Measurements from ENCODE around the gene KRTAP12-3.
"Not testable (repeated sequence)": the region's sequence is repeated elsewhere in the genome, so short reads cannot be mapped to it uniquely, and the experiment has no call there.

KRTAP12-3 gene

GRCh38 chr21:44686000-44686781 is 28.5 kb downstream of the KRTAP12-3 start:
- DNase-seq = no peak

- DNase-seq = no peak
These were observed 29.3 kb downstream of the KRTAP12-3 start for GRCh38 chr21:44686843-44687561.

- DNase-seq = no peak
These were observed 29.9 kb downstream of the KRTAP12-3 start for GRCh38 chr21:44687671-44688070.

- DNase-seq = not testable (repeated sequence)
These were observed 32.0 kb downstream of the KRTAP12-3 start for GRCh38 chr21:44689740-44690139.

GRCh38 chr21:44691686-44692085 is 34.0 kb downstream of the KRTAP12-3 start:
- no peak for DNase-seq

GRCh38 chr21:44692798-44693512 is 35.2 kb downstream of the KRTAP12-3 start:
- DNase-seq = no peak

- no peak for DNase-seq
These were observed 37.0 kb downstream of the KRTAP12-3 start for GRCh38 chr21:44694776-44695175.

GRCh38 chr21:44695184-44695583 is 37.5 kb downstream of the KRTAP12-3 start:
- no peak for DNase-seq

- no peak for DNase-seq
These were observed 37.9 kb downstream of the KRTAP12-3 start for GRCh38 chr21:44695641-44696040.

- DNase-seq = no peak
These were observed 38.8 kb downstream of the KRTAP12-3 start for GRCh38 chr21:44696572-44696971.

- DNase-seq = not testable (repeated sequence)
These were observed 39.6 kb downstream of the KRTAP12-3 start, which contains the start of gene KRTAP10-12 for GRCh38 chr21:44697172-44697810. TSS of gene KRTAP10-12 (plus strand) at chr21:44697172. CDS start at chr21:44697202, 30 bp downstream.

- DNase-seq = no peak
These were observed 40.3 kb downstream of the KRTAP12-3 start for GRCh38 chr21:44697811-44698734.

- DNase-seq = no peak
These were observed 41.8 kb downstream of the KRTAP12-3 start for GRCh38 chr21:44699502-44700001.

GRCh38 chr21:44700101-44701022 is 42.6 kb downstream of the KRTAP12-3 start:
- no peak for DNase-seq

GRCh38 chr21:44701023-44701400 is 43.3 kb downstream of the KRTAP12-3 start:
- no peak for DNase-seq

GRCh38 chr21:44701541-44701940 is 43.8 kb downstream of the KRTAP12-3 start:
- DNase-seq = no peak

GRCh38 chr21:44702111-44702972 is 44.6 kb downstream of the KRTAP12-3 start:
- DNase-seq = peak in 1 of 2 experiments; percentile 56

- peak; percentile 31 to 79 for DNase-seq
These were observed 45.4 kb downstream of the KRTAP12-3 start for GRCh38 chr21:44702973-44703730.

Measured in NCI-H2081 (cell line).